ENCODE data around the gene PSMB5.
"Not testable (repeated sequence)": the region's sequence is repeated elsewhere in the genome, so short reads cannot be mapped to it uniquely, and the experiment has no call there.

The PSMB5 gene

DNA sequence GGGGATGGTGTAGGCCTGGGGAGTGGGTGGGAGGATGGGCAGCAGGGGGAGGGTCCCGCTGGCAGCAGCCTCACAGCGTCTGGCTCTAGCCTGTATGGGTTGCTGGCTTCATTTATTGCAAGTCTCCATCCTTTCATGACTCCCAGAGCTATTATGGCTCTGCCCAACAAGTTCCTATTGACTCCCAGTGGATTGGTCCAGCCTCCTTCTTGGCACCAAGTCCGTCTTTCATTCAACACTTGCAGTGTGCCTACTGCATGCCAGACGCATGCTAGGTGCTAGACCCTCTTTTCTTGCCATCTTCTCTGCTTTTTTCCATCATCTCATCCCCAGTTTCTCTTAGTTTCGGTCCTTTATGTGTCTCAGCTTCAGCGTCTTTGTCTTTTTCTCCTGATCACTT lies 8.4 kb upstream of the PSMB5 start:
- no peak for DNase-seq

DNA sequence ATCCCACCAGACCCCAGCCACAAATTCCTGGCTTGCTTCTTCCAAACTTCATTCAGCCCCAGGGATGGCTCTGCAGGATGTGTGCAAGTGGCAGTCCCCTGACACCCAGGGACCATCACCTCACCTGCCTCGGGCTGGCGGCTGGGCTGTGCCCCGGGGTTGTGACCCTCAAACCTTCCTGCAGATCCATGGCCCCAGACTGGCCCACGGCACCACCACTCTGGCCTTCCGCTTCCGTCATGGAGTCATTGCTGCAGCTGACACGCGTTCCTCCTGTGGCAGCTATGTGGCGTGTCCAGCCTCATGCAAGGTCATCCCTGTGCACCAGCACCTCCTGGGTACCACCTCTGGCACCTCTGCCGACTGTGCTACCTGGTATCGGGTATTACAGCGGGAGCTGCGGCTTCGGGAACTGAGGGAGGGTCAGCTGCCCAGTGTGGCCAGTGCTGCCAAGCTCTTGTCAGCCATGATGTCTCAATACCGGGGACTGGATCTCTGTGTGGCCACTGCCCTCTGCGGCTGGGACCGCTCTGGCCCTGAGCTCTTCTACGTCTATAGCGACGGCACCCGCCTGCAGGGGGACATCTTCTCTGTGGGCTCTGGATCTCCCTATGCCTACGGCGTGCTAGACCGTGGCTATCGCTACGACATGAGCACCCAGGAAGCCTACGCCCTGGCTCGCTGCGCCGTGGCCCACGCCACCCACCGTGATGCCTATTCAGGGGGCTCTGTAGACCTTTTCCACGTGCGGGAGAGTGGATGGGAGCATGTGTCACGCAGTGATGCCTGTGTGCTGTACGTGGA lies 7.7 kb upstream of the PSMB5 start, which contains the start of gene PSMB11:
Gene PSMB11 (plus strand): TSS at position 51 of the 804 bp plus-strand sequence. CDS start 14 bp downstream, at position 65.
- no peak for DNase-seq

DNA sequence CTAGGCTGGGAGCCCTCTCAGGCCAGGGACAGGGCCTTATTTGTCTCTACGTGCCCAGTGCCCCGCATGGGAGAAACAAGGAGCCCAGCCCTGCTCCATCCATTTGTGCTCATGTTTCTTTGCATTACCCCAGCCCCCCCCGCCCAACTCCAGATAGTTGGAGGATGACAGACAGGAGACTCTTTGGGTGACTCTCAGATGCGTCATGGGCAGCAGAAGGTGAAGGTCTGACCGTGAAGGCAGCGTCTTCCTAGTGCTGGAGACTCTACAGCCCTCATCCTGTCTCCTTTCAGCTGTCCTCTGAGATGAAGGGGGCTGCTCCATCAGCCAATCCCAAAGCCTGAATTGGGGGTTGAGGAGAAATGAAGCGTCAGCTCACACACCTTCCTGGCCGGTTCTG lies 7.0 kb upstream of the PSMB5 start:
- DNase-seq: no peak

DNA sequence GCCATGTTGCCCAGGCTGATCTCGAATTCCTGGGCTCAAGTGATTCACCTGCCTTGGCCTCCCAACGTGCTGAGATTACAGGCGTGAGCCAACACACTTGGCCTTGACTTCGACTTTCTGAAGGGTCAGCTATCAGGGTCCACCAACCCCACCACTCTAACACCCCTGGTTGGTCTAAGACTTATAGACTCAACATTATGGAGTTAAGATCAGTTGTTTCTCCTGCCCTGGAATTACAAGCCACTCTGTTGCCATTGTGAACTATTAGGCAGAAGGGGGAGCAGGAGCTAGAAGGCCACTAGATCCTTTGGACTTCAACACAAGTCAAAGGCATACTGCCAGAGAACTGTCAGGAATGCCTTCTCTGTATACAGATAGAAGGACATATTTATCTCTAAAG lies 5.4 kb upstream of the PSMB5 start:
- DNase-seq: no peak

DNA sequence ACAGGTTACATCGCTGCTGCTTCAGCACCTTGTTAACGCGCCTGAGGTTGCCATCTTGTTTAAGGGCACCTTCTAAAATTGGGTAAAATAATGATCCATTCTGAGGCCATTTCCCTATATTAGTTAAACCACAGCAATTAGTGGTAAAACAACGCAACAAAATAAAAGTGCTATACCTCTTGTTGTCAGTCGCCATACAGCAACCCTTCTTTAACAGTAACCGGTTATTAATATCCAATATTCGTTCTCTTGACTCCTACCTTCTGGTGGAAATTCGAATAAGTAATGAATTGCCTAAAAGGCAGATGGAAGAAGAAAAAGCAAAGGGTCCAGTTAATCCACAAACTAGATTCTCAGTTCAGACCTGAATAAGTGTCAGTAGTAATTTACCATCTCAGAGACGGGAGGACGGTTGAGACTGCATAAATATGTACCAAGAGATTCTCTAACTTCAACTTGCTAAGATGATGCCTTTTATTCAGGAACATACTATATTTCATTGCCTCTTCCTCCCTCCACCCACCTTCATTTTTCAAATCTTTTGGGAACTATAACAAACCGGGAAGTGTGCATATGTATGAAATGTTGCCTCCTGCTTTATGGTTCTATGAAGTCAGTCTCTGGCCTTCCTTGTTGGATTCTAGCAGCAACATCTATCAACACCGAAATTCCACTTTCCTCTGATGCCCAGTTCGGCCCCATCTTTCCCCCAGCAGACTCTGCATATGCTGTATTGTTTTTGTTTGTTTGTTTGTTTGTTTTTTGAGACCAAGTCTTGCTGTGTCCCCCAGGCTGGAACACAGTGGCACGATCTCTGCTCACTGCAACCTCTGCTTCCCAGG lies 824 bp upstream of the PSMB5 start:
- DNase-seq: no peak

DNA sequence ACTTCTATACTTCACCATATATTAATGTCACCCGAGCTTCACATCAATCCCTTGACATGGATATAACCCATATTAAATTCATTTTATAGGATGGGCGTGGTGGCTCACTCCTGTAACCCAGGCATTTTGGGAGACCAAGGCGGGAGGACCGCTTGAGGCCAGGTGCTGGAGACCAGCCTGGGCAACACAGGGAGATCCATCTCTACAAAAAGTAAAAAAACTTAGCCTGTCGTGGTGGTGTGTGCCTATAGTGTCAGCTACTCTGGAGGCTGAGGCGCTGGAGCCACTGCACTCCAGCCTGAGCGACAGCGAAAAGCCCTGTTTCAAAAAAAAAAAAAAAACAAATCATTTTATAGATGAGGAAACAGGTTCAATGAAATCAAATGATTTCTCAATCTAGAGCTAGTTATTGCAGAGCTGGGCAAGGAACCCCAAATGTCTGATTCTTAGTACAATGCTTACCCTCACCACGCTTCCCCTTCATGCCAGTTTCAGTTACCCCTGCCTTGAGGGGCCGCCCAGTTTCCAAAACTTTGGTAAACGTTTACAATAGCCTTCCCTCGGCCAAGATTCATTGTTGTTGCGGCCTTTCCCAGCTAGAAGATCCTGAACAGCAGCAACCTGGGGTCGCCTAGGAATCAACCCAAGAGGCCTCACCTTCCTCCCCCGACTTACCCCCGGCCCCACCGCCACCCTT lies 751 bp downstream of the PSMB5 start:
- no peak for DNase-seq

DNA sequence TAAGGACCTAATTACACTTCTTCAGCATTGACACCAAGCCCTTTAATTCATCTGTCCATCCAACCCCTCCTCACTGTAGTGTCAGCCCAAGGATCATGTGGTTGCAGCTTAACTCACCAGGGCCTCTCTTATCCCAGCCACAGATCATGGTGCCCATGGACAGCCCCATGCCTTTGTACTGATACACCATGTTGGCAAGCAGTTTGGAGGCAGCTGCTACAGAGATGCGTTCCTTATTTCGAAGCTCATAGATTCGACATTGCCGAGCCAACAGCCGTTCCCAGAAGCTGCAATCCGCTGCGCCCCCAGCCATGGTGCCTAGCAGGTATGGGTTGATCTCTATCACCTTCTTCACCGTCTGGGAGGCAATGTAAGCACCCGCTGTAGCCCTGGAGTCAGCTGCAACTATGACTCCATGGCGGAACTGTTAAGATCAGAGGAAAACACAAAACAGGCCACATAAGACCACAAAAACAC lies 1.4 kb downstream of the PSMB5 start:
- DNase-seq: no peak

DNA sequence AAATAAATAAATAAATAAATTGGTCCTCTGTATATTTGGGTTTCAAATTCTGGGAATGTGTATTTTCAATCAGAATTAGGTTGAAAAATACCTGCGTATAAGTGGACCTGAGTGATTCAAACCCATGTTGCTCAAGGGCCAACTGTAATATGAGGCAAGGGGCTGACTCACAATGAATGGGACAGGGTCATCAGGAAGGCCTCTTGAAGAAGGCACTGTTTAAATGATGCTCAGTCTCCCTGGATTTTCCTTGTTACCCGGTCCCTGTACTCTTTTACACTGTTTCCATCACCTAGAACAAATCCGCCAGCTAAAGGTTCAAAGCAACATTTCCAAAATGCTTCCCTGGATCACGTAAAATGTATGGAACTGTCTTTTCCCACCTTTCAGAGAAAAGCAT lies 3.8 kb downstream of the PSMB5 start:
- no peak for DNase-seq

DNA sequence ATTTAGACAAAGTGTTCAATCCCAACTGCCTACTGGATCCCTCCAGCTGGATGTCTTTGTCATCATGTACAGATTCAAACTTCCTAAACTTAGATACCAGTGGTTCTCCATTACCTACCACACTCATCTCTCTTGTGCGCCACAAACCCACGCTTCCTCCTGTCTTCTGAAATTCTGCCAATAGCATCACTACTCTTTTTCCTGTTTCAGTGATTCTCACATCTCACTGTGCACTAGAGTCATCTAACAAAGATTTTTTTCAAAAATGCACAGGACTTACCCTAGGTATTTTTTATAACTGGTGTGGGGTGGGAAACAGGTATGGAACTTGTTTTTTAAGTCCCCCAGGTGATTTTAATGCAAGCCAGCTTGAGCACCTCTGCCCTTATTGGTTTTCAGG lies 5.9 kb downstream of the PSMB5 start:
- no peak for DNase-seq

DNA sequence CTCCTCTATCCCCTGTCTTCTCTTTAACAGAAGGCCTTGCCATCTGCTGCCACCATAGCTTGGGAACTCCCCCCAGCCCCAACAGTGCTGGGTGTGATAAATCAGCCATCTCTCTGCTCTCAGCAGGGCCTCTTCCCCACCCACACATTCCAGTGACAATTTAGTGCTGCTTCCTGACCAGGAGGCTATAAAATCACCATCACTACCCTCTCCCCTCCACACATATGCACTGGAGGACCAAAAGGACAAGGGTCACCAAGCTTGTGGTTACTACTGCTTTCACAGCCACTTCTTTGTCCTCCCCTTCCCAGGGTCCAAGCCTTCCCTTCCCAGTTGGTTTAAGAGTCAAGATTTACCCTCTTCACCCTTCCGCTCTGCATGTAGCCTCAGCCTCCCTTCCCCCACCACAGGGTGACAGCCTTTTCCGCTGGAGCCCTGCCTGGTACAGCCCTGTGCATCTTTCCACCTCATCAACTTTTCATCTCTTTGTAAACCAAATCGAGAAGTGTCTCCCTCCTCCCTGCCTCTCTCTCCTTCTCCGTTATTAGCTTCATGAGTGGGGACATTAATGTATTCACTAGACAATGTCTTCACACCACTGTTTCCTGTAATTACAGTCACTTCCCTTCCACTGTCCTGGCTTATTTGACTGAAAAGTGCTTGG lies 9.4 kb downstream of the PSMB5 start:
- no peak for DNase-seq

DNA sequence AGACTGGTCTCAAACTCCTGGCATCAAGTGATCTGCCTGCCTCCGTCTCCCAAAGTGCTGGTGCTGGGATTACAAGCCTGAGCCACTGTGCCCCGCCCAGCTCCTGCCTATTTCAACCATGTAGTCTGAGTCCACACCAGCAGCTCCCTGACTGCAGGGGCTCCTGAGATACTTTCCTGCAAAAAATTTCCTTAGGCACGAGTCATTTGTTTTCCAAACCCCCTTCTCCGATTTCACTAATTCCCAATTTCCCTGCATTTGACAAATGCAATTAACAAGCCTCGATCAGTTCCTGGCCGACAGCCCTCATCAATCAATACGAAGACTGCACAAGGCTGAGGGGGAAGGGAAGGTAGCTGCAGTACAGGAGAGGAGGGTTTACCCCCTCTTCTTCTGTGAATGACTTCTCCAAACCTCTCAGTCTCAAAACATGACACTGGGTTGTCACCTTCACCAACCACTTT lies 10.1 kb downstream of the PSMB5 start:
- no peak for DNase-seq

DNA sequence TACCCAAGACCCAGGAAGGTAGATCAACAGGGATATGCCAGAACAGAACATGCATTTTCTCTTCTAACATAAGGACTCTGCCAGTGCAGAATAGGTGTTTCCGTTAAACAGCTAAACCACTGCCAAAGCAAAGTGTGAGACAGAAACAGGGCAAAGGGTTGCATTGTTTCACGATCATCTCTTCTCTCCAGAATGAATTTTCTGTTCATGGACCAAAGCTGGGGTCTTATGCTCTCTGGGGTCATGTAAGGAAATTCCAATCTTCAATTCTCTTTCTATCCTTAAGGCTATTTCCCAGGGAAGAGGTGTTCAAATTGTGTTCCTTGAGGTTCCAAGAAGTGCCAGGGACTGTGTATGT lies 10.9 kb downstream of the PSMB5 start:
- DNase-seq: no peak

DNA sequence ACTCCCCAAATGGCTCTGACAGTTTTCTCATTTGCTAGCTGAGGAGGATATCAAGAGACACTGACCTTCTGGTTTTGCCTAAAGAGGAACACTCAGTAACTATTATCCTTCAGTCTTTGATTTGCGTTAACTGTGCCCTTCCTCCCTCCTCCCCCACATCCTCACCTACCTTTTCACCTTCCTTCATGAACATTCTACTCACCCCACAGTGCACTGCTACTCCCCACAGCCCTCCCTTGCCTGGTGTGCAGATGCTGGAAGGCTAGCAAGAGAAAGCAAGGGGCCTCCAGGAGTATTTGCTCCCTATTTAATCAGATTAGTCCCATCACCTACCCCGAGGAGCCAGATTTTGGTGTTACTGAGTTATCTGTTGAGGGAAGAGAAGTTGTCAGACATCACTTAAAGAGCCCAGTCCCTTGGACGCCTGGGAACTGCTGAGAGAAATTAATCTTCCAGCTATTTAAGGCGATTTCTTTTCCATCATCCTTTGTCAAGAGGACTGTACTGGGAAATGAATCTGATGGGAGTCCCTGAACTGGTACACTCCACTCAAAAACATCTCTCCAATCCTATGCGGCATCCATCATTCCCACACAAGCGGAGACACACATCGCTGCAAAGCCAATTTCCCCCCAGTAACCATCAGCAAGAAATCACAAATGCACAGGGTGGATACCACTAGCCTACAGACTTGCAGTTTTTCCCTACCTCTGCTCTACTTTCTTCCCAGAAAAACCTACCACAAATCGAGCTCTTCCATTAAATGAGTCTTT lies 11.5 kb downstream of the PSMB5 start:
- DNase-seq: no peak

DNA sequence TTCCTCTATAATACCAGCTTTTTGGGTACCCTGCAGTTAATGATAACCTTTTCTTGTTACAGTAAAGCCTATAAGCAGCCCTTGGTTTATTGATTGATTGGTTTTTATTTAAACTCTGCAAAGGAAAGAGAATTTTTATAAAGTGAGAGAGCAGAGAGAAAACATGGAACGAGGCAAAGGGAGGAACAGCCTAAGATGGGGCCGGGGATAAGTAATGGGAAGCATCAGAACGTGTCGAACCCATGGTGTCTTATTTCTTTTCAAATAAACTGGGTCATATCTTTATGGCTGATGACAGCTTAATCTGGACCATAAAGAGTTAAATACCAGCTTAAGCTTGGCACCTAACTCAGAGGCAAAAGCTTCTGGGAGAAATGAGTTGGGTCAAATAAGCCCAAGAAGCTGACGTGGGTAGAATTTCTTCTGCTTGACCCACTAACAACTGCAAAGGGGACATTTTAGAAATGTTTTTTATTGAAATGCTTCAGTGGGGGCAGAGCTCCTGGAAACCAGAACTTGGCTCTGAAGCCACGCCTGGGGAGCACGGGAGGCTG lies 12.7 kb downstream of the PSMB5 start:
- DNase-seq: no peak

DNA sequence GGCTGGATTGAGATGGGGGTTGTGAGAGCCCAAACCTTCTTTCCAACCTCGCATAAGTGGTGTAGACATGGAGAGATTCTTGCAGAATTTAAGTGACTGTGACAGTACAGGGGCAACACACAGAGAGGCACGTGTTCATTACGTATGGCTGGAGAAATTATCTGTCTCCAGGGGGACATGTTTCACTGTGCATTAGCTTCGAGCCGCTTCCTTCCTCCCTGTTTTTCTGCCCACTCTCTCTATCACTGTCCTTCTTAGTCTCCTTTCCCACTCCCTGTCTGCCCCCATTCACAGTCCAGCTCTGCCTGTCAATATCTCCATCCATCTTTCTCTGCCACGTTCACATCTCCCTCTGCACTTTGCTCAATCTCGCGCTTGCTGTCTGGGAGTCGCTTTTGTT lies 13.3 kb downstream of the PSMB5 start:
- no peak for DNase-seq

DNA sequence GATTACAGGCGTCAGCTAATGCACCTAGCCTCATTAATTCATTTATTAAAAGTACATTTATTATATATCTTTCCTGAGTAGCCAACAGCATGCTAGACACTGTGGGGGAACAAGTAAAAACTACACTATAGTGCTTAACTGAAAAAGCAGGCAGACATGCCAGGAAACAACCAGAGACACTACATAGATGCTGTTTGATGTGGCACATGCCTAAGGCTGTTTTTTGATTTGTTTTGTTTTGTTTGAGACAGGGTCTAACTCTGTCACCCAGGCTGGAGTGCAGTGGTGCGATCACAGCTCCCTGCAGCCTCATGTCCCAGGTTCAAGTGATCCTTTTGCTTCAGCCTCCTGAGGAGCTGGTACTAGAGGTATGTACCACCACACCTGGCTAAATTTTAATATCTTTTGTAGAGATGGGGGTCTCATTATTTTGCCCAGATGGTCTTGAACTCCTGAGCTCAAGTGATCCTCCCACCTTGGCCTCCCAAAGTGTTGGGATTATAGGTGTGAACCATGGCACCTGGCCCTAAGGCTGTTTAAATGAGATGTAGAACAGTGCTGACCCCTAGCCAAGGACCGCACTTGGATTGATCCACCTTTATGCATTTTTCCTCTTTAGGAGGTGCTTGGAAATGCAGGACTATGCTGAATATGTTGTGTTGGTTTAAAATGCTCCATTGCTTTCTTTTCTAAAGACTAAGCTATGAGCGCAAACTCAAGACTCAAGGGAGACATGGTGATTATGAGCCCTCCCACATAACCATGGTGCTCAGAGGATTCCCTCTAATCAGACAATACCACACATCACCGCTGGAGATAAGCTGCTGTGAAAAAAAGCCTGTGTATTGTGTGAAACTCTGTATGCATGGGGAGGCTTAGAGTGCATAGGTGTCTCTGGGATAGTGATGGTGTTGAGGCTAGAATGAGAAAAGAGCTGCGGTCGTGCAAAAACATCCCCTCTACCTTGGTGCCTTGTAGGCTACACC lies 14.3 kb downstream of the PSMB5 start:
- DNase-seq: no peak

DNA sequence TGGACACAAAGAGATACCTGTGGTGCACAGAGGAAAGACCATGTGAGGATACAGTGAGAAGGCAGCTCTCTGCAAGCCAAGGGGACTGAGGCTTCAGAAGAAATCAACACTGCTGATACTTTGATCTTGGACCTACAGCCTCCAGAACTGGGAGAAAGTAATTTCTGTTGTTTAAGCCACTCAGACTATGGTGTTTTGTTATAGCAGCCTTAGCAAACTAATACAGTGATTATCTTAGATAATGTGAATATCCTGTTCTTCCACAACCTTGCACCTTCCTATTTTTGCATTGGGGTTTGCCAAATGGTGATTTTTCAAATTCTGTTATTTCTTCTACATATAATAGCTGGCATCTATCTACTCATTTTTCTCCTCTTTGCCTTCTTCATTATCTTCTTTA lies 16.6 kb downstream of the PSMB5 start:
- DNase-seq: no peak

DNA sequence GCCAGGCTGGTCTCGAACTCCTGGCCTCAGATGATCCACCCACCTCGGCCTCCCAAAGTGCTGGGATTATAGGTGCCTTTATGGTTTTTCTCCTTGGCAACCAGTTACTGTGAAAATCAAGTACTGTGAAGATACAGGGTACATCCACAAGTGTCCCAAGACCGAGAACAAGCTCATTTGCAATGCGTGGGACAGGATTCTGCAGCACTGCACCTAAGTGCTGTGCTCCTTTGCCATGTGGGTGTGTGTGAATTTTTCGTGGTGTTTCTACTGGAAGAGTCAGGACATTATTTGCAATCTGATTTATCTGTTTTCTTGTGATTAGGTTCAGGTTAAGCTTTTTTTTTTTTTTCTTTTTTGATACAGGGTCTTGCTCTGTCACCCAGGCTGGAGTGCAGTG lies 17.6 kb downstream of the PSMB5 start:
- DNase-seq: no peak

DNA sequence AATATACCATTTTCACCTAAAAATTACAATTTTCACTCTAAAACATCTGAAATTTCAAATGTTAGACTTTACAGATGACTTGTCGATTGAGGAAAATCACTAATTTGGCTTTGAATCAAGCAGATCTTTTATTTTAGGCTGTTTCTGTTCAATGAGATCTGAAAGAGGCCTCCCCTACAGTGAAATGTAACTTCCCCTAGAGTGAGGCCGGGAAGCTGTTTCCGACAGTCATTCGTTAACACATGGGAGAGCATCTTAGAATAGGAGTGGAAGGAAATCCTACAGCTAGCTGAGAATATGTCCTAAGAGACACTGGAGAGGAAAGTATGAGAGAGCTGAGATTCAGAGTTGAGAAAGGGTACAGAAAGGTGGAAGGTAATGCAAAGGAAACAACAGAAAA lies 19.1 kb downstream of the PSMB5 start:
- no peak for DNase-seq

DNA sequence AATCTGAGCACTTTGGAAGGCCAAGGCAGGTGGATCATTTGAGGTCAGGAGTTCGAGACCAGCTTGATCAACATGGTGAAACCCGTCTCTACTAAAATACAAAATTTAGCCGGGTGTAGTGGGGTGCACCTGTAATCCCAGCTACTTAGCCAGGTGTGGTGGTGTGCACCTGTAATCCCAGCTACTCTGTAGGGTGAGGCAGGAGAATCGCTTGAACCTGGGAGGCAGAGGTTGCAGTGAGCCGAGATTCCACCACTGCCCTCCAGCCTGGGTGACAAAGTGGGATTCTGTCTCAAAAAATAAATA lies 21.0 kb downstream of the PSMB5 start:
- DNase-seq: not testable (repeated sequence)

Measured in activated CD4-positive, CD25-positive, alpha-beta regulatory T cell treated with anti-CD3 and anti-CD28 coated beads, Interleukin-2, amount 50 U/mL, for 72 hours (primary cell).